OCI-LY7 (cell line): ENCODE measurements around the gene ZBTB42.
"Not testable (repeated sequence)": the region's sequence is repeated elsewhere in the genome, so short reads cannot be mapped to it uniquely, and the experiment has no call there.

ENCODE experiments used
- EZH2phosphoT487 ChIP-seq: fragments of 200-600 bp; sonication (generic); IDR thresholded peaks from 2 replicates; pipeline ENCODE4 v1.6.1; 2018; ENCODE audit warnings: low read depth, borderline replicate concordance, mild to moderate bottlenecking, mixed run types, antibody characterized with exemption, low read length, moderate library complexity, mixed read lengths
- TF ChIP-seq, protein P1 (sequence below): fragments of 200-600 bp; sonication (generic); conservative IDR thresholded peaks from 2 replicates; pipeline ENCODE4 v1.5.1; 2014; ENCODE audit warnings: mild to moderate bottlenecking, antibody characterized with exemption, low read length, moderate library complexity, mixed read lengths

DNA sequence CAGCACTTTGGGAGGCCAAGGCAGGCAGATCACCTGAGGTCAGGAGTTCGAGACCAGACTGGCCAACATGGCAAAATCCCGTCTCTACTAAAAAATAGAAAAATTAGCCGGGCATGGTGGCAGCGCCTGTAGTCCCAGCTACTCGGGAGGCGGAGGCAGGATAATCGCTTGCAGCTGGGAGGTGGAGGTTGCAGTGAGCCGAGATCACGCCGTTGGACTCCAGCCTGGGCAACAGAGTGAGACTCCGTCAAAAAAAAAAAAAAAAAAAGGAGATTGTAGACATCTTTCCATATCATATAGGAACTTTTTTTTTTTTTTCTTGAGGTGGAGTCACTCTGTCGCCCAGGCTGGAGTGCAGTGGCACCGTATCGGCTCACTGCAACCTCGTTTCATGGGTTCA, 13.8 kb downstream of the ZBTB42 start:
- TF ChIP-seq, protein P1, sequence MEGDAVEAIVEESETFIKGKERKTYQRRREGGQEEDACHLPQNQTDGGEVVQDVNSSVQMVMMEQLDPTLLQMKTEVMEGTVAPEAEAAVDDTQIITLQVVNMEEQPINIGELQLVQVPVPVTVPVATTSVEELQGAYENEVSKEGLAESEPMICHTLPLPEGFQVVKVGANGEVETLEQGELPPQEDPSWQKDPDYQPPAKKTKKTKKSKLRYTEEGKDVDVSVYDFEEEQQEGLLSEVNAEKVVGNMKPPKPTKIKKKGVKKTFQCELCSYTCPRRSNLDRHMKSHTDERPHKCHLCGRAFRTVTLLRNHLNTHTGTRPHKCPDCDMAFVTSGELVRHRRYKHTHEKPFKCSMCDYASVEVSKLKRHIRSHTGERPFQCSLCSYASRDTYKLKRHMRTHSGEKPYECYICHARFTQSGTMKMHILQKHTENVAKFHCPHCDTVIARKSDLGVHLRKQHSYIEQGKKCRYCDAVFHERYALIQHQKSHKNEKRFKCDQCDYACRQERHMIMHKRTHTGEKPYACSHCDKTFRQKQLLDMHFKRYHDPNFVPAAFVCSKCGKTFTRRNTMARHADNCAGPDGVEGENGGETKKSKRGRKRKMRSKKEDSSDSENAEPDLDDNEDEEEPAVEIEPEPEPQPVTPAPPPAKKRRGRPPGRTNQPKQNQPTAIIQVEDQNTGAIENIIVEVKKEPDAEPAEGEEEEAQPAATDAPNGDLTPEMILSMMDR: not testable (repeated sequence)
- TF ChIP-seq EZH2phosphoT487: not testable (repeated sequence)
